T-cell (primary cell): Measurements from ENCODE around the gene CYP4Z1. TPM values are rescaled to one million over a fixed set of nuclear protein-coding genes. Genes with fewer than 3 reads are reported as not detected.

ENCODE experiments used
- ATAC-seq, 4 experiments: fragments of 200-7000 bp in 3 of 4; fragments of 150-1000 bp in 1 of 4; cut with Tn5 transposase; replicated peaks in 1 of 4; 1 replicate in 3 of 4; 2 replicates in 1 of 4; pipeline ENCODE4 v1.10.0; 2021; ENCODE audit warnings: moderate library complexity in 3 of 4, mild to moderate bottlenecking in 2 of 4, moderate number of reproducible peaks in 1 of 4
- CTCF ChIA-PET, 2 donors: fragments of 300-600 bp; sonication (Branson Sonifier 250); formaldehyde crosslinking; loops; one replicate each; lab custom pipeline; 2022; ENCODE audit warnings: antibody characterized with exemption in 2 of 2; lab: Charles Lee
- POLR2A ChIA-PET, 2 donors: fragments of 300-600 bp; sonication (Branson Sonifier 250); formaldehyde crosslinking; loops; one replicate each; lab custom pipeline; 2022; ENCODE audit warnings: antibody characterized with exemption in 2 of 2; lab: Charles Lee
- DNase-seq, 35 experiments: peaks; one replicate each; pipeline versions ENCODE4 v3.0.0 to v3.0.0-alpha.2; 2013 to 2023
- H3K27ac ChIP-seq: one replicate; pipeline ENCODE4 v1.5.1; 2013; ENCODE audit warnings: low read length
- H3K27me3 ChIP-seq, 2 experiments: replicated peaks in 1 of 2; 1 replicate in 1 of 2; 2 replicates in 1 of 2; pipeline versions ENCODE4 v1.6.1 to v1.7.0; 2013; ENCODE audit warnings: low read length in 1 of 2, mixed read lengths in 1 of 2; ENCODE audit not compliant: control insufficient read depth in 2 of 2, insufficient read depth in 2 of 2; ENCODE audit errors: extremely low read depth in 1 of 2
- H3K36me3 ChIP-seq, 2 donors: 1 replicate in 1 of 2; 2 replicates in 1 of 2; pipeline versions ENCODE4 v1.6.1 to v1.7.0; 2013; ENCODE audit warnings: low read length in 1 of 2; ENCODE audit not compliant: control insufficient read depth in 2 of 2, insufficient read depth in 1 of 2; ENCODE audit errors: extremely low read depth in 1 of 2
- H3K4me1 ChIP-seq, 2 experiments: 1 replicate in 1 of 2; 2 replicates in 1 of 2; pipeline versions ENCODE4 v1.6.1 to v1.7.0; 2013; ENCODE audit warnings: low read length in 2 of 2, mixed read lengths in 1 of 2; ENCODE audit not compliant: insufficient read depth in 2 of 2, control insufficient read depth in 1 of 2; ENCODE audit errors: extremely low read depth in 1 of 2
- H3K4me3 ChIP-seq, 2 donors: 1 replicate in 1 of 2; 2 replicates in 1 of 2; pipeline versions ENCODE4 v1.5.1 to v1.7.0; 2013; ENCODE audit warnings: mild to moderate bottlenecking in 2 of 2, low read length in 1 of 2, moderate library complexity in 1 of 2; ENCODE audit not compliant: control insufficient read depth in 1 of 2; ENCODE audit errors: extremely low read depth in 1 of 2
- H3K9me3 ChIP-seq: 2 replicates; pipeline ENCODE4 v1.7.0; 2013
- H3K27ac Mint-ChIP-seq, 2 donors: one replicate each; pipeline ENCODE4 v1.8.0; 2020 to 2021; ENCODE audit warnings: mild to moderate bottlenecking in 2 of 2, mixed read lengths in 2 of 2
- H3K27me3 Mint-ChIP-seq, 2 donors: one replicate each; pipeline ENCODE4 v1.8.0; 2021 to 2022; ENCODE audit warnings: mixed read lengths in 2 of 2
- H3K36me3 Mint-ChIP-seq: one replicate; pipeline ENCODE4 v1.8.0; 2021; ENCODE audit warnings: mixed read lengths
- H3K4me1 Mint-ChIP-seq, 3 donors: one replicate each; pipeline ENCODE4 v1.8.0; 2020 to 2022; ENCODE audit warnings: mixed read lengths in 3 of 3, mild to moderate bottlenecking in 1 of 3
- H3K4me3 Mint-ChIP-seq, 3 donors: one replicate each; pipeline ENCODE4 v1.8.0; 2020 to 2022; ENCODE audit warnings: mild to moderate bottlenecking in 3 of 3, mixed read lengths in 3 of 3, moderate library complexity in 3 of 3
- H3K9me3 Mint-ChIP-seq, 3 donors: one replicate each; pipeline ENCODE4 v1.8.0; 2020 to 2022; ENCODE audit warnings: mixed read lengths in 3 of 3
- WGBS: methylation state at CpG from one replicate; pipeline ENCODE4 v1.1.5; 2013; ENCODE audit warnings: missing lambda C conversion rate; ENCODE audit not compliant: insufficient coverage; 5-methylcytosine and 5-hydroxymethylcytosine counted together
- total RNA-seq, 35 experiments: library from RNA in 6 of 35; stranded (reverse) in 6 of 35; fragments of 120-200 nt in 1 of 35; gene quantifications; one replicate each; pipeline versions ENCODE4 v1.2.1 to v1.2.4 and lab custom pipeline; 2013 to 2026

CYP4Z1 gene
- total RNA-seq (not detected), total RNA-seq (lab: John Stamatoyannopoulos, UW) (0 to 0.04 (median 0) reads per million in 29 experiments)
- total RNA-seq (2013): not detected

GRCh38 chr1:47067097-47067594, at the start of gene CYP4Z1:
TSS of gene CYP4Z1 (plus strand) at chr1:47067231. CDS start at chr1:47067491, 260 bp downstream.
- Histone ChIP-seq H3K27me3 (peaks cover 0 to 5% of the 10 kb centered on the region in 2 experiments), H3K36me3 (no peaks in the 10 kb centered on the region), H3K27ac (no peak within 1 kb of the TSS), H3K9me3 (no peaks in the 10 kb centered on the region), H3K4me3 (no peak within 1 kb of the TSS), H3K4me1 (no peaks in the 10 kb centered on the region)
- CTCF ChIA-PET: no interaction called here
- DNase-seq (no peak), ATAC-seq (no peak)
- no peak within 1 kb of the TSS for H3K27ac Mint-ChIP-seq
- no peaks in the 10 kb centered on the region for H3K36me3 Mint-ChIP-seq
- H3K27me3 Mint-ChIP-seq: peaks cover 17 to 26% of the 10 kb centered on the region in 2 donors
- POLR2A ChIA-PET: no interaction called here
- no peaks in the 10 kb centered on the region for H3K9me3 Mint-ChIP-seq
- no peaks in the 10 kb centered on the region for H3K4me1 Mint-ChIP-seq
- H3K4me3 Mint-ChIP-seq: no peak within 1 kb of the TSS

GRCh38 chr1:47021070-47021469, 46.0 kb upstream of the CYP4Z1 start:
- H3K9me3 Mint-ChIP-seq: no peaks in the 10 kb centered on the region
- no peaks in the 10 kb centered on the region for H3K9me3 ChIP-seq
- H3K4me1 ChIP-seq: no peaks in the 10 kb centered on the region
- DNase-seq: no peak
- H3K27ac Mint-ChIP-seq: no peak overlapping the region
- peaks cover 7 to 20% of the 10 kb centered on the region in 2 experiments for H3K27me3 ChIP-seq
- no peak overlapping the region for H3K27ac ChIP-seq
- CTCF ChIA-PET: no interaction called here
- POLR2A ChIA-PET: no interaction called here
- ATAC-seq: no peak
- H3K36me3 Mint-ChIP-seq: no peaks in the 10 kb centered on the region
- peaks cover 42 to 52% of the 10 kb centered on the region in 2 donors for H3K27me3 Mint-ChIP-seq
- H3K4me3 Mint-ChIP-seq: no peak overlapping the region
- no peak overlapping the region for H3K4me3 ChIP-seq
- no CpG with 5 or more reads among the region's 2 CpGs for WGBS
- H3K36me3 ChIP-seq: no peaks in the 10 kb centered on the region
- peaks cover 0 to 3% (median 0%) of the 10 kb centered on the region in 3 donors for H3K4me1 Mint-ChIP-seq

- Histone ChIP-seq H3K4me1 (no peaks in the 10 kb centered on the region), H3K4me3 (no peak within 1 kb of the TSS), H3K36me3 (no peaks in the 10 kb centered on the region), H3K27me3 (peaks cover 7 to 20% of the 10 kb centered on the region in 2 experiments), H3K27ac (no peak within 1 kb of the TSS), H3K9me3 (no peaks in the 10 kb centered on the region)
- CTCF ChIA-PET: no interaction called here
- Mint-ChIP-seq H3K9me3 (no peaks in the 10 kb centered on the region), H3K4me3 (no peak within 1 kb of the TSS), H3K4me1 (peaks cover 0 to 3% (median 0%) of the 10 kb centered on the region in 3 donors), H3K36me3 (no peaks in the 10 kb centered on the region), H3K27ac (no peak within 1 kb of the TSS), H3K27me3 (peaks cover 38 to 42% of the 10 kb centered on the region in 2 donors)
- DNase-seq (no peak), ATAC-seq (no peak)
- POLR2A ChIA-PET: no interaction called here
- WGBS: 14% methylated on average over 33 of the region's 49 CpGs
Measured at GRCh38 chr1:47023268-47024140, 43.5 kb upstream of the CYP4Z1 start, which contains the start of gene CYP4X1. TSS of gene CYP4X1 (plus strand) at chr1:47023669. CDS start at chr1:47023818, 149 bp downstream.

GRCh38 chr1:47024141-47024801, 42.8 kb upstream of the CYP4Z1 start:
- no peaks in the 10 kb centered on the region for H3K4me1 ChIP-seq
- peaks cover 40 to 43% of the 10 kb centered on the region in 2 donors for H3K27me3 Mint-ChIP-seq
- POLR2A ChIA-PET: no interaction called here

GRCh38 chr1:47030170-47030805, 36.7 kb upstream of the CYP4Z1 start:
- POLR2A ChIA-PET: no interaction called here
- ATAC-seq: no peak
- H3K36me3 ChIP-seq: no peaks in the 10 kb centered on the region
- no peak for DNase-seq
- no peaks in the 10 kb centered on the region for H3K4me1 ChIP-seq
- no peaks in the 10 kb centered on the region for H3K9me3 ChIP-seq
- Mint-ChIP-seq H3K9me3 (no peaks in the 10 kb centered on the region), H3K27me3 (peaks cover 14 to 19% of the 10 kb centered on the region in 2 donors), H3K4me1 (no peaks in the 10 kb centered on the region), H3K4me3 (no peak overlapping the region), H3K36me3 (no peaks in the 10 kb centered on the region), H3K27ac (no peak overlapping the region)
- H3K27ac ChIP-seq: no peak overlapping the region
- CTCF ChIA-PET: no interaction called here
- 81% methylated on average over 3 of the region's 3 CpGs for WGBS
- no peak overlapping the region for H3K4me3 ChIP-seq
- H3K27me3 ChIP-seq: no peaks in the 10 kb centered on the region

More at GRCh38 chr1:47024141-47024801, 42.8 kb upstream of the CYP4Z1 start:
- no peaks in the 10 kb centered on the region for H3K9me3 ChIP-seq
- ATAC-seq (no peak), DNase-seq (no peak)
- Mint-ChIP-seq H3K27ac (no peak overlapping the region), H3K4me3 (no peak overlapping the region), H3K36me3 (no peaks in the 10 kb centered on the region), H3K9me3 (no peaks in the 10 kb centered on the region), H3K4me1 (peaks cover 0 to 3% (median 0%) of the 10 kb centered on the region in 3 donors)
- H3K4me3 ChIP-seq: no peak overlapping the region
- no peak overlapping the region for H3K27ac ChIP-seq
- H3K27me3 ChIP-seq: peaks cover 7 to 20% of the 10 kb centered on the region in 2 experiments
- H3K36me3 ChIP-seq: no peaks in the 10 kb centered on the region
- no CpG with 5 or more reads among the region's 8 CpGs for WGBS
- CTCF ChIA-PET: interaction anchor here in 1 of 2 donors (0.5 kb wide), 1 partner anchor 172 kb away, joined by 3 read pairs; no protein-coding TSS in a partner anchor

GRCh38 chr1:47031059-47031458, 36.0 kb upstream of the CYP4Z1 start:
- no peaks in the 10 kb centered on the region for H3K4me1 Mint-ChIP-seq
- no peaks in the 10 kb centered on the region for H3K4me1 ChIP-seq
- H3K36me3 Mint-ChIP-seq: no peaks in the 10 kb centered on the region
- WGBS: no CpG with 5 or more reads among the region's 3 CpGs
- H3K4me3 ChIP-seq: no peak overlapping the region
- no peaks in the 10 kb centered on the region for H3K36me3 ChIP-seq
- H3K9me3 Mint-ChIP-seq: no peaks in the 10 kb centered on the region
- no peaks in the 10 kb centered on the region for H3K9me3 ChIP-seq
- ChIA-PET CTCF (no interaction called here), POLR2A (no interaction called here)
- no peak overlapping the region for H3K4me3 Mint-ChIP-seq
- no peak for ATAC-seq
- H3K27me3 ChIP-seq: no peaks in the 10 kb centered on the region
- H3K27ac Mint-ChIP-seq: no peak overlapping the region
- no peak for DNase-seq
- no peak overlapping the region for H3K27ac ChIP-seq
- peaks cover 8 to 16% of the 10 kb centered on the region in 2 donors for H3K27me3 Mint-ChIP-seq
